K562 (cell line): ENCODE data around the gene PRELID2. TPM values are rescaled to one million over a fixed set of nuclear protein-coding genes. Genes with fewer than 3 reads are reported as not detected.

ENCODE experiments used
- ATAC-seq: fragments of 200-7000 bp; cut with Tn5 transposase; 3 replicates; pipeline ENCODE4 v1.9.1; 2020; ENCODE audit warnings: moderate library complexity
- BruUV-seq: library from RNA; stranded (reverse); fragments of 400-500 nt; replicated peaks from 2 replicates; lab custom pipeline; 2021; lab: Mats Ljungman, UMichigan
- CTCF ChIA-PET: fragments of 300-600 bp; formaldehyde crosslinking; extraction: SDS; loops from one replicate; lab custom pipeline; 2021; ENCODE audit warnings: low intra/inter-chr PET ratio; lab: Yijun Ruan, JAX
- POLR2A ChIA-PET: fragments of 300-600, 350-650 bp; sonication (Branson Sonifier 250); formaldehyde crosslinking; extraction: SDS; loops from one replicate; lab custom pipeline; 2021; ENCODE audit warnings: antibody characterized with exemption, inconsistent platforms; lab: Yijun Ruan, JAX
- DNase-seq, 4 experiments: peaks; one replicate each; pipeline versions ENCODE4 v3.0.0 to v3.0.0-alpha.2; 2011 to 2018; ENCODE audit warnings: low spot score in 3 of 4, mixed read lengths in 3 of 4; ENCODE audit errors: extremely low read depth in 1 of 4
- FAIRE-seq: peaks from 2 replicates; lab custom pipeline; 2011; peaks lifted over from hg19 to GRCh38; lab: Jason Lieb, UNC
- H2AFZ ChIP-seq: 2 replicates; pipeline ENCODE4 v1.6.0; 2011; ENCODE audit warnings: low read depth, low read length, control low read depth, inconsistent platforms
- H3K27ac ChIP-seq: fragments of 200-600 bp; 3 replicates; pipeline ENCODE4 v1.8.0; 2011; ENCODE audit warnings: low read depth, mild to moderate bottlenecking, control low read depth, inconsistent platforms, low read length, moderate library complexity, mixed read lengths; ENCODE audit errors: extremely low read depth
- H3K27me3 ChIP-seq, 2 experiments: fragments of 300-600 bp in 1 of 2; 2 replicates in 1 of 2; 3 replicates in 1 of 2; pipeline versions ENCODE4 v1.6.0 to v1.8.0; 2011; ENCODE audit warnings: inconsistent platforms in 2 of 2, low read length in 2 of 2, mild to moderate bottlenecking in 1 of 2, mixed read lengths in 1 of 2, moderate library complexity in 1 of 2; ENCODE audit not compliant: control insufficient read depth in 2 of 2, insufficient read depth in 2 of 2
- H3K36me3 ChIP-seq: fragments of 300-600 bp; 3 replicates; pipeline ENCODE4 v1.8.0; 2011; ENCODE audit warnings: mild to moderate bottlenecking, low read length, inconsistent platforms; ENCODE audit not compliant: control insufficient read depth, insufficient read depth
- H3K4me1 ChIP-seq, 2 experiments: fragments of 200-600 bp in 1 of 2; replicated peaks in 1 of 2; 2 replicates in 1 of 2; 3 replicates in 1 of 2; pipeline versions ENCODE4 v1.5.1 to v1.8.0; 2011; ENCODE audit warnings: inconsistent platforms in 2 of 2, low read length in 2 of 2, mild to moderate bottlenecking in 1 of 2, mixed read lengths in 1 of 2, moderate library complexity in 1 of 2; ENCODE audit not compliant: control insufficient read depth in 2 of 2, insufficient read depth in 2 of 2
- H3K4me2 ChIP-seq: 2 replicates; pipeline ENCODE4 v1.6.1; 2011; ENCODE audit warnings: low read length, control low read depth, inconsistent platforms, mixed read lengths; ENCODE audit not compliant: insufficient read depth
- H3K4me3 ChIP-seq: fragments of 200-600 bp; sonication (generic), shearing (Covaris generic); 2 replicates; pipeline ENCODE4 v1.5.1; 2016; ENCODE audit warnings: control low read depth, inconsistent platforms
- H3K79me2 ChIP-seq: fragments of 200-600 bp; 3 replicates; pipeline ENCODE4 v1.8.0; 2011; ENCODE audit warnings: low read length, inconsistent platforms; ENCODE audit not compliant: control insufficient read depth, insufficient read depth
- H3K9ac ChIP-seq, 2 experiments: 2 replicates each; pipeline versions ENCODE4 v1.6.0 to v1.6.1; 2011; ENCODE audit warnings: low read depth in 2 of 2, low read length in 2 of 2, control low read depth in 1 of 2, inconsistent platforms in 1 of 2, mild to moderate bottlenecking in 1 of 2, mixed read lengths in 1 of 2; ENCODE audit not compliant: insufficient read depth in 1 of 2
- H3K9me1 ChIP-seq: one replicate; pipeline ENCODE4 v1.6.0; 2011; ENCODE audit warnings: inconsistent platforms, mild to moderate bottlenecking, low read length, moderate library complexity; ENCODE audit not compliant: control insufficient read depth, insufficient read depth
- H3K9me3 ChIP-seq: replicated peaks from 2 replicates; pipeline ENCODE4 v1.5.1; 2011; ENCODE audit warnings: low read depth, low read length, inconsistent platforms; ENCODE audit not compliant: control insufficient read depth, insufficient read depth
- H4K20me1 ChIP-seq: replicated peaks from 2 replicates; pipeline ENCODE4 v1.6.1; 2011; ENCODE audit warnings: low read length, inconsistent platforms, mixed read lengths; ENCODE audit not compliant: control insufficient read depth, insufficient read depth
- ARID2 ChIP-seq: fragments of 450-650 bp; IDR thresholded peaks from 2 replicates; pipeline ENCODE4 v1.6.1; 2017; ENCODE audit warnings: antibody characterized with exemption, mild to moderate bottlenecking
- CHD4 ChIP-seq: fragments of 200-600 bp; sonication (generic); IDR thresholded peaks from 3 replicates; pipeline ENCODE4 v1.6.1; 2012; ENCODE audit warnings: low read depth, mild to moderate bottlenecking, mixed read lengths, low read length, inconsistent platforms; ENCODE audit not compliant: insufficient read depth, insufficient replicate concordance, poor library complexity, severe bottlenecking
- FOXK1 ChIP-seq: sonication (generic); formaldehyde crosslinking; IDR thresholded peaks from 2 replicates; pipeline ENCODE4 v1.8.0; 2022; ENCODE audit warnings: missing genetic modification reagents, mild to moderate bottlenecking, borderline replicate concordance
- PATZ1 ChIP-seq: fragments of 250-450 bp; sonication (Bioruptor Pico); IDR thresholded peaks from 2 replicates; pipeline ENCODE4 v1.5.0; 2020; ENCODE audit warnings: mild to moderate bottlenecking, borderline replicate concordance
- RFX7 ChIP-seq: fragments of 250-450 bp; sonication (Bioruptor Pico); IDR thresholded peaks from 2 replicates; pipeline ENCODE4 v1.5.1; 2021; ENCODE audit warnings: mild to moderate bottlenecking
- SNAPC5 ChIP-seq: fragments of 250-450 bp; sonication (Bioruptor Pico); IDR thresholded peaks from 2 replicates; pipeline ENCODE4 v1.8.0; 2021; ENCODE audit warnings: moderate library complexity, mild to moderate bottlenecking, inconsistent platforms
- TAF7 ChIP-seq: fragments of 450-650 bp; IDR thresholded peaks from 2 replicates; pipeline ENCODE4 v1.6.1; 2016; ENCODE audit warnings: missing genetic modification characterization, missing compliant biosample characterization
- TEAD1 ChIP-seq, 2 experiments: fragments of 450-650 bp in 1 of 2; sonication (generic) in 1 of 2; formaldehyde crosslinking; IDR thresholded peaks; 2 replicates each; pipeline versions ENCODE4 v1.4.0 to v1.8.0; 2020 to 2022; ENCODE audit warnings: mild to moderate bottlenecking in 2 of 2, missing genetic modification reagents in 1 of 2
- ZNF766 ChIP-seq: fragments of 200-800 bp; sonication (Bioruptor generic); conservative IDR thresholded peaks from 2 replicates; pipeline ENCODE4 v1.6.1; 2016; ENCODE audit warnings: missing genetic modification characterization, missing compliant biosample characterization
- WGBS: fragments of 100-300 bp; shearing (Covaris generic); methylation state at CpG from one replicate; pipeline ENCODE4 v1.1.6; 2016; ENCODE audit warnings: low coverage, mixed read lengths; ENCODE audit not compliant: insufficient coverage; ENCODE audit errors: missing lambda C conversion rate; 5-methylcytosine and 5-hydroxymethylcytosine counted together
- in situ Hi-C: fragments of 300-500 bp; cut with MboI; formaldehyde crosslinking; loops from 4 replicates; pipeline ENCODE4 v1.15.0; 2018; ENCODE audit warnings: inconsistent platforms, mixed read lengths
- intact Hi-C: fragments of 100-400 bp; cut with micrococcal nuclease; formaldehyde crosslinking; loops from 2 replicates; pipeline ENCODE4 v1.14.2; 2022
- polyA plus RNA-seq, 8 experiments: library from polyadenylated mRNA; depleted of rRNA in 4 of 8; stranded (reverse) in 5 of 8; unstranded in 3 of 8; fragments of >200 nt; fragmentation: Nextera tagmentation in 2 of 8; fragmentation: Illumina TruSeq in 1 of 8; extraction: Ambion mirVana in 2 of 8; extraction: Trizol in 1 of 8; gene quantifications; 2 replicates each; pipeline versions ENCODE4 v1.2.1 to v1.2.3, GENCODE V29; 2011 to 2014; ENCODE audit warnings: inconsistent platforms in 1 of 8, missing spikeins in 1 of 8
- total RNA-seq, 7 experiments: library from RNA; depleted of rRNA in 6 of 7; stranded (reverse); fragments of >200 nt in 6 of 7; fragmentation: Illumina TruSeq in 2 of 7; extraction: Trizol in 2 of 7; gene quantifications; 2 replicates each; pipeline versions ENCODE4 v1.2.1 to v1.2.3, GENCODE V29; 2011 to 2021; ENCODE audit warnings: low replicate concordance in 1 of 7
- TF ChIP-seq, protein P1 (sequence below): fragments of 450-650 bp; conservative IDR thresholded peaks from 2 replicates; pipeline ENCODE4 v1.6.1; 2016; ENCODE audit warnings: missing genetic modification characterization, low read depth, mild to moderate bottlenecking, control low read depth, missing compliant biosample characterization
- TF ChIP-seq, protein P2 (sequence below), 2 experiments: fragments of 200-800 bp in 1 of 2; sonication (Bioruptor generic) in 1 of 2; sonication (generic) in 1 of 2; formaldehyde crosslinking in 1 of 2; IDR thresholded peaks in 1 of 2; conservative IDR thresholded peaks in 1 of 2; 2 replicates each; pipeline versions ENCODE4 v1.5.0 to v1.6.1; 2016 to 2020; ENCODE audit warnings: missing compliant biosample characterization in 1 of 2, missing genetic modification characterization in 1 of 2, missing genetic modification reagents in 1 of 2

The PRELID2 gene
- total and polyA plus RNA-seq, 9 of the 15 experiments (the other 6 are each of a cell fraction or from before 2014, with no cell fraction given) = 6.4 to 68.2 (median 28.8) TPM

GRCh38 chr5:145853781-145854376, 18.7 kb upstream of the PRELID2 start (continued):
- TF ChIP-seq PATZ1 = no peak

DNA sequence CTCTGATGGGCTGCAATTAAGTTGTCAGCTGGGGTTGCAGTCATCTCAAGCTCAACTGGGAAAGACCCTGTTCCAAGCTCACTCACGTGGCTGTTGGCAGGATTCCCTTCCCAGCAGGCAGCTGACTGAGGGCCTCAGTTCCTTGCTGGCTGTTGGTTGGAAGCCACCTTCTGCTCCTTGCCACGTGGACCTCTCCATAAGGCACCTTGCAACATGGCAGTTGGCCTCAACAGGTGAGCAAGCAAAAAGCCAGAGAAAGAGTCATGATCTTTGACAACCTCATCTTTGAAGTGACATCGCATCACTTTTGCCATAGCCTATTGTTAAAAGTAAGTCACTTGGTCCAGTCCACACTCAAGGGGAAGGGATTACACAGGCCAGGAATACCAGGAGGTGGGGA, 17.8 kb upstream of the PRELID2 start:
- H3K36me3 ChIP-seq = no peaks in the 10 kb centered on the region
- BruUV-seq = no TSS peak
- ChIA-PET CTCF (no interaction called here), POLR2A (interaction anchor here (0.7 to 3.2 kb wide), 5 partner anchors 8 to 388 kb away, joined by 3 to 19 read pairs (median 4); partner anchors contain the start of gene PRELID2)
- no peaks in the 10 kb centered on the region for H3K27me3 ChIP-seq
- ATAC-seq = no peak
- no peak overlapping the region for H3K4me3 ChIP-seq
- peak in 1 of 4 experiments; percentile 20 for DNase-seq
- intact Hi-C loops = no loop called here
- no peaks in the 10 kb centered on the region for H3K79me2 ChIP-seq
- peaks cover 14 to 55% of the 10 kb centered on the region in 2 experiments for H3K4me1 ChIP-seq
- peak overlapping the region; percentile 75 for H2AFZ ChIP-seq
- in situ Hi-C loops = no loop called here
- H3K27ac ChIP-seq = peak overlapping the region; percentile 93; the same call in 2 of the 3 replicates
- H3K9ac ChIP-seq = peak overlapping the region in 1 of 2 experiments; percentile 10; a peak in 1 of 4 replicates
- H3K9me1 ChIP-seq = no peaks in the 10 kb centered on the region
- no peak for FAIRE-seq
- 52% methylated on average over 3 of the region's 3 CpGs for WGBS
- no peak overlapping the region for H3K4me2 ChIP-seq
- H4K20me1 ChIP-seq = no peaks in the 10 kb centered on the region
- H3K9me3 ChIP-seq = no peaks in the 10 kb centered on the region
- TF ChIP-seq CHD4 = no peak
- TF ChIP-seq TEAD1 (CRISPR knock-in tag; IDR thresholded peaks at IDR 0.05) = no peak
- TF ChIP-seq TAF7 (tag) = no peak
- TF ChIP-seq, protein P1, sequence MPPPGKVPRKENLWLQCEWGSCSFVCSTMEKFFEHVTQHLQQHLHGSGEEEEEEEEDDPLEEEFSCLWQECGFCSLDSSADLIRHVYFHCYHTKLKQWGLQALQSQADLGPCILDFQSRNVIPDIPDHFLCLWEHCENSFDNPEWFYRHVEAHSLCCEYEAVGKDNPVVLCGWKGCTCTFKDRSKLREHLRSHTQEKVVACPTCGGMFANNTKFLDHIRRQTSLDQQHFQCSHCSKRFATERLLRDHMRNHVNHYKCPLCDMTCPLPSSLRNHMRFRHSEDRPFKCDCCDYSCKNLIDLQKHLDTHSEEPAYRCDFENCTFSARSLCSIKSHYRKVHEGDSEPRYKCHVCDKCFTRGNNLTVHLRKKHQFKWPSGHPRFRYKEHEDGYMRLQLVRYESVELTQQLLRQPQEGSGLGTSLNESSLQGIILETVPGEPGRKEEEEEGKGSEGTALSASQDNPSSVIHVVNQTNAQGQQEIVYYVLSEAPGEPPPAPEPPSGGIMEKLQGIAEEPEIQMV = 0 out of 2 replicates have a peak, but pooled peaks have one; percentile 5
- no peak for TF ChIP-seq SNAPC5 (CRISPR knock-in tag)
- no peak for TF ChIP-seq ZNF766 (CRISPR knock-in tag)
- TF ChIP-seq ARID2 = no peak
- TF ChIP-seq, protein P2, sequence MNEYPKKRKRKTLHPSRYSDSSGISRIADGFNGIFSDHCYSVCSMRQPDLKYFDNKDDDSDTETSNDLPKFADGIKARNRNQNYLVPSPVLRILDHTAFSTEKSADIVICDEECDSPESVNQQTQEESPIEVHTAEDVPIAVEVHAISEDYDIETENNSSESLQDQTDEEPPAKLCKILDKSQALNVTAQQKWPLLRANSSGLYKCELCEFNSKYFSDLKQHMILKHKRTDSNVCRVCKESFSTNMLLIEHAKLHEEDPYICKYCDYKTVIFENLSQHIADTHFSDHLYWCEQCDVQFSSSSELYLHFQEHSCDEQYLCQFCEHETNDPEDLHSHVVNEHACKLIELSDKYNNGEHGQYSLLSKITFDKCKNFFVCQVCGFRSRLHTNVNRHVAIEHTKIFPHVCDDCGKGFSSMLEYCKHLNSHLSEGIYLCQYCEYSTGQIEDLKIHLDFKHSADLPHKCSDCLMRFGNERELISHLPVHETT (CRISPR knock-in tag; conservative IDR thresholded peaks at IDR 0.05 in 1 of 2, IDR thresholded peaks at IDR 0.05 in 1 of 2) = 0 out of 4 replicates have a peak, but pooled peaks of 1 of the 2 experiments have one; percentile 33
- 0 out of 2 replicates have a peak, but pooled peaks have one; percentile 20 for TF ChIP-seq FOXK1 (CRISPR knock-in tag)
- no peak for TF ChIP-seq RFX7
